ENCODE measurements around the gene SLC50A1.
"Not testable (repeated sequence)": the region's sequence is repeated elsewhere in the genome, so short reads cannot be mapped to it uniquely, and the experiment has no call there.

The SLC50A1 gene

DNA sequence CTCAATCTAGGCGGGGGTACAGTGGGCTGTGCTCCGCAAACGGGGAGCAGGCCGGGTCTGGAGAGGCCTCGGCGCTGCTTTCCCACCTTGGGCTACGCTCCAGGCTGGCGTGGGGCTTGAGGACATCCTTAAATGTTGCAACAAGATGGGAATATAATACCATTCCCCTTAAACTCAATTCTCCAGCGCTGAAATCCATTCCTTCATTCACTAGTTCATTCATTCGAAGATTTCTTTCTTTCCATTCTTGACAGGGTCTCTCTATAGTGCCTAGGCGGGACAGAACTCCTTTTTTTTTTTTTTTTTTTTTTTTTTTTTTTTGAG is 4.9 kb downstream of the SLC50A1 start:
- H3K4me3 ChIP-seq (replicated peaks; ENCODE audit: low read depth, low read length): peak overlapping the region; percentile 84; the same call in 1 of the 2 replicates
- H3K36me3 ChIP-seq (ENCODE audit: control insufficient read depth, insufficient read depth, low read length): peaks cover 9% of the 10 kb centered on the region
- H3K27me3 ChIP-seq (replicated peaks; ENCODE audit: control insufficient read depth, insufficient read depth, low read length): no peaks in the 10 kb centered on the region
- TF ChIP-seq, protein P1, sequence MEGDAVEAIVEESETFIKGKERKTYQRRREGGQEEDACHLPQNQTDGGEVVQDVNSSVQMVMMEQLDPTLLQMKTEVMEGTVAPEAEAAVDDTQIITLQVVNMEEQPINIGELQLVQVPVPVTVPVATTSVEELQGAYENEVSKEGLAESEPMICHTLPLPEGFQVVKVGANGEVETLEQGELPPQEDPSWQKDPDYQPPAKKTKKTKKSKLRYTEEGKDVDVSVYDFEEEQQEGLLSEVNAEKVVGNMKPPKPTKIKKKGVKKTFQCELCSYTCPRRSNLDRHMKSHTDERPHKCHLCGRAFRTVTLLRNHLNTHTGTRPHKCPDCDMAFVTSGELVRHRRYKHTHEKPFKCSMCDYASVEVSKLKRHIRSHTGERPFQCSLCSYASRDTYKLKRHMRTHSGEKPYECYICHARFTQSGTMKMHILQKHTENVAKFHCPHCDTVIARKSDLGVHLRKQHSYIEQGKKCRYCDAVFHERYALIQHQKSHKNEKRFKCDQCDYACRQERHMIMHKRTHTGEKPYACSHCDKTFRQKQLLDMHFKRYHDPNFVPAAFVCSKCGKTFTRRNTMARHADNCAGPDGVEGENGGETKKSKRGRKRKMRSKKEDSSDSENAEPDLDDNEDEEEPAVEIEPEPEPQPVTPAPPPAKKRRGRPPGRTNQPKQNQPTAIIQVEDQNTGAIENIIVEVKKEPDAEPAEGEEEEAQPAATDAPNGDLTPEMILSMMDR (IDR thresholded peaks at IDR 0.05; ENCODE audit: insufficient read depth, low read length, poor library complexity, severe bottlenecking): no peak
- DNase-seq (ENCODE audit: extremely low read depth, insufficient read length): no peak

DNA sequence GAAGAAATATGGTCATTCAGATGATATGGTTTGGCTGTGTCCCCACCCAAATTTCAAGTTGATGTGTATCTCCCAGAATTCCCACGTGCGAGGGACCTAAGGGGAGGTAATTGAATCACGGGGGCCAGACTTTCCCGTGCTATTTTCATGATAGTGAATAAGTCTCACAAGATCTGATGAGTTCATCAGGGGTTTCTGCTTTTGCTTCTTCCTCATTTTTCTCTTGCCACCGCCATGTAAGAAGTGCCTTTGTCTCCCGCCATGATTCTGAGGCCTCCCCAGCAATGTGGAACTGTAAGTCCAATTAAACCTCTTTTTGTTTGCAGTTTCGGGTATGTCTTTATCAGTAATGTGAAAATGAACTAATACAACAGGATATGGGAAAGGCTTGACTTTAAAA is 6.1 kb downstream of the SLC50A1 start:
- DNase-seq (ENCODE audit: extremely low read depth, insufficient read length): no peak
- H3K4me3 ChIP-seq (replicated peaks; ENCODE audit: low read depth, low read length): no peak overlapping the region
- H3K27me3 ChIP-seq (replicated peaks; ENCODE audit: control insufficient read depth, insufficient read depth, low read length): no peaks in the 10 kb centered on the region
- TF ChIP-seq, protein P1 (IDR thresholded peaks at IDR 0.05; ENCODE audit: insufficient read depth, low read length, poor library complexity, severe bottlenecking): no peak
- H3K36me3 ChIP-seq (ENCODE audit: control insufficient read depth, insufficient read depth, low read length): peaks cover 9% of the 10 kb centered on the region

DNA sequence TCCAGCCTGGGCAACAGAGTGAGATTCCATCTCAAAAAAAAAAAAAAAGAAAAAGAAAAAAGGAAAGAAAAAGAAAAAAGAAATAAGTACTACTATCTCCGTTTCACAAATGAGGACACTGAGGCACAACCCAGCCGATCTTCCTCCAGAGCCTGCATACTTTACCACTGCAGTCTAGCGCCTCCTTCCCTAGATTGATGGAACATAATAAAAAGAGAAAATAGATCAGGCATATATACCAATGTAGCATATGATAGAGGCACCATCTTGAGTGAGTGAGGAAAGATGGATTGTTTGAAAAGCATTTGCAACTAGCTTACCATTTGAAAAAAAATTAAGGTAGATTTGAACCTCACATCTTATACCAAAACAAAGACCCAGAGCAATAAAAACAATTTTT is 9.8 kb downstream of the SLC50A1 start:
- Histone ChIP-seq H3K36me3 (ENCODE audit: control insufficient read depth, insufficient read depth, low read length) (no peaks in the 10 kb centered on the region), H3K27me3 (replicated peaks; ENCODE audit: control insufficient read depth, insufficient read depth, low read length) (no peaks in the 10 kb centered on the region), H3K4me3 (replicated peaks; ENCODE audit: low read depth, low read length) (no peak overlapping the region)
- TF ChIP-seq, protein P1 (IDR thresholded peaks at IDR 0.05; ENCODE audit: insufficient read depth, low read length, poor library complexity, severe bottlenecking): no peak
- no peak for DNase-seq (ENCODE audit: extremely low read depth, insufficient read length)

DNA sequence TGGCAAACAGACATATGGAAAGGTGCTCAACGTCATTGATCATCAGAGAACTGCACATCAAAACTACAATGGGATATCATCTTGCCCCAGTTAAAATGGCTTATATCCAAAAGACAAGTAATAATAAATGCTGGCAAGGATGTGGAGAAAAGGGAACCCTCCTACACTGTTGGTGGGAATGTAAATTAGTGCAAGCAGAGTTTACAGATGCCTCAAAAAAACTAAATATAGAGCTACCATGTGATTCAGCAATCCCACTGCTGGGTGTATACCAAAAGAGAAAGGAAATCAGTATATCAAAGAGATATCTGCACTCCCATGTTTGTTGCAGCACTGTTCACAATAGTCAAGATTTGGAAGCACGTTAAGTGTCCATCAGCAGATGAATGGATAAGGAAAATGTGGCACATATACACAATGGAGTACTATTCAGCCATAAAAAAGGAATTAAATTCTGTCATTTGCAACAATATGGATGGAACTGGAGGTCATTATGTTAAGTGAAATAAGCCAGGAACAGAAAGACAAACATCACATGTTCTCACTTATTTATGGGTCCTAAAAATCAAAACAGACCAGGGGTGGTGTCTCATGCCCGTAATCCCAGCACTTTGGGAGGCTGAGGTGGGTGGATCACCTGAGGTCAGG is 20.5 kb downstream of the SLC50A1 start:
- not testable (repeated sequence) for H3K27me3 ChIP-seq (replicated peaks; ENCODE audit: control insufficient read depth, insufficient read depth, low read length)

DNA sequence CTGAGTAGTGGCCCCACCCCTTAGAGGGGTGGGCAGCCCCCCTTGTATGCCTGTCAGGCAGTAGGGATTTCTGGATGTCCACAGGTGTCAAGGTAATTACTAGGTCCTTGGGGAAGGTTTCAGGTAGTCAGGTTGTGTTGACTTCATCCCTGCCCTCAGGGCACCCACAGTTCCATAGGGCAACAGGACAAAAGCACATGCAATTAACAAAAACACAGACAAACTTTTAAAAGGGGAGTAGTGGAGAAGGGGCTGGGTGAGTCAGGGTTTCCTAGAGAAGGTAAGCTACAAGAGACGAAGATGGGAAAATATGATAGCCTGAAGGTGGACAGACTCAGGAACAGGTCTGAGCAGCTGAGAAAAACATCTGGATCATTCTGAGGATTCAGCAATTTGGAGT is 23.3 kb downstream of the SLC50A1 start:
- Histone ChIP-seq H3K36me3 (ENCODE audit: control insufficient read depth, insufficient read depth, low read length) (no peaks in the 10 kb centered on the region), H3K27me3 (replicated peaks; ENCODE audit: control insufficient read depth, insufficient read depth, low read length) (no peaks in the 10 kb centered on the region; the same call in 1 of the 2 replicates), H3K4me3 (replicated peaks; ENCODE audit: low read depth, low read length) (no peak overlapping the region)
- DNase-seq (ENCODE audit: extremely low read depth, insufficient read length): no peak
- TF ChIP-seq, protein P1 (IDR thresholded peaks at IDR 0.05; ENCODE audit: insufficient read depth, low read length, poor library complexity, severe bottlenecking): no peak

More for the DNA sequence above, 20.5 kb downstream of the SLC50A1 start:
- H3K4me3 ChIP-seq (replicated peaks; ENCODE audit: low read depth, low read length); DNase-seq (ENCODE audit: extremely low read depth, insufficient read length); H3K36me3 ChIP-seq (ENCODE audit: control insufficient read depth, insufficient read depth, low read length): not testable (repeated sequence)

DNA sequence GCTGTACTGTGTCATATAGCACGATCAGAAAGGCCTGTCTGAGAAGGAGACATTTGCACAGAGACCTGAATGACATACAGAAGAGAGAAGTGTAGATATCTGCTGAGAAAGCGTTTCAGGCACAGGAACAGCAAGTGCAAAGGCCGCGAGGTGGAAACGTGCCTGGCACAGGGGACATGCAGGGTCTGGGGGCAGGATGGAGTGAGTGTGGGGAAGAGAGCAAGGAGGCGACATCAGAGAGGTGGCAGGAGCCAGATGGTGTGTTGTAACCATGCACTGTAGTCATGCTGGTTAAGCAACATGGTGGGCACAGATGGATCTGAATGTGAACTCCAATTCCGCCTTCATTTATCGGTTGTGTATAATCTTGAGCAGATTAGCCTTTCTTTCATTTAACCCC is 24.5 kb downstream of the SLC50A1 start:
- H3K36me3 ChIP-seq (ENCODE audit: control insufficient read depth, insufficient read depth, low read length): no peaks in the 10 kb centered on the region
- H3K27me3 ChIP-seq (replicated peaks; ENCODE audit: control insufficient read depth, insufficient read depth, low read length): no peaks in the 10 kb centered on the region; the same call in 1 of the 2 replicates
- H3K4me3 ChIP-seq (replicated peaks; ENCODE audit: low read depth, low read length): no peak overlapping the region
- DNase-seq (ENCODE audit: extremely low read depth, insufficient read length): no peak
- TF ChIP-seq, protein P1 (IDR thresholded peaks at IDR 0.05; ENCODE audit: insufficient read depth, low read length, poor library complexity, severe bottlenecking): no peak

DNA sequence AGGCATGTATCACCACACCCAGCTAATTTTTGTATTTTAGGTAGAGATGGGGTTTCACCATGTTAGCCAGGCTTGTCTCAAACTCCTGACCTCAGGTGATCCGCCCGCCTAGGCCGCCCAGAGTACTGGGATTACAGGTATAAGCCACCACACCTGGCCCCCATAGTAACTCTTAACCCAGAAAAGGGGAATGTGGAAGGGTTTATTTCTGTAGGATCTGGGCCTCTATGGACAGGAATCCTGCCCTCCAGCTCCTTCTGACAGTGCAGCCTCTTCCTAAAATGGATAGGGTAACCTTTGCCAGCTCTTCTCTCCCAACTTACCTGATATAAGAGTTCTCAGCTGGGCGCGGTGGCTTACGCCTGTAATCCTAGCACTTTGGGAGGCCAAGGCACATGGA is 27.0 kb downstream of the SLC50A1 start:
- DNase-seq (ENCODE audit: extremely low read depth, insufficient read length); H3K4me3 ChIP-seq (replicated peaks; ENCODE audit: low read depth, low read length); H3K27me3 ChIP-seq (replicated peaks; ENCODE audit: control insufficient read depth, insufficient read depth, low read length); H3K36me3 ChIP-seq (ENCODE audit: control insufficient read depth, insufficient read depth, low read length): not testable (repeated sequence)

DNA sequence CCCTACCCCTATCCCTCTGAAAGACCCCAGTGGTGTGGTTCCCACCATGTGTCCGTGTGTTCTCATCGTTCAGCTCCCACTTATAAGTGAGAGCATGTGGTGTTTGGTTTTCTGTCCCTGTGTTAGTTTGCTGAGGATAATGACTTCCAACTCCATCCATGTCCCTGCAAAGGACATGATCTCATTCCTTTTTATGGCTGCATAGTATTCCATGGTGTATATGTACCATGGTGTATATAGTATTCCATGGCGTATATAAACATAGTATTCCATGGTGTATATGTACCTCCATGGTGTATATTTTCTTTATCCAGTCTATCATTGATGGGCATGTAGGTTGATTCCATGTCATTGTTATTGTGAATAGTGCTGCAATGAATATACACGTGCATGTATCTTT is 28.1 kb downstream of the SLC50A1 start:
- DNase-seq (ENCODE audit: extremely low read depth, insufficient read length); H3K36me3 ChIP-seq (ENCODE audit: control insufficient read depth, insufficient read depth, low read length); H3K27me3 ChIP-seq (replicated peaks; ENCODE audit: control insufficient read depth, insufficient read depth, low read length); H3K4me3 ChIP-seq (replicated peaks; ENCODE audit: low read depth, low read length): not testable (repeated sequence)

DNA sequence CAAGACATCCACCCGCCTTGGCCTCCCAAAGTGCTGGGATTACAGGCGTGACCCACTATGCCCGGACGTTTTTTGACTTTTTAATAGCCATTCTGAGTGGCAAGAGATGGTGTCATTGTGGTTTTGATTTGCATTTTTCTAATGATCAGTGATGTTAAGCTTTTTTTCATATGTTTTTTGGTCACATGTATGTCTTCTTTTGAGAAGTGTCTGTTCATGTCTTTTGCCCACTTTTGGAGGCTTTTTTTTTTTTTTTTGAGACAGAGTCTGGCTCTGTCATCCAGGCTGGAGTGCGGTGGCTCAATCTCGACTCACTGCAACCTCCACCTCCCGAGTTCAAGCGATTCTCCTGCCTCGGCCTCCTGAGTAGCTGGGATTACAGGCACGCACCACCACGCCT is 29.0 kb downstream of the SLC50A1 start:
- H3K36me3 ChIP-seq (ENCODE audit: control insufficient read depth, insufficient read depth, low read length); H3K27me3 ChIP-seq (replicated peaks; ENCODE audit: control insufficient read depth, insufficient read depth, low read length); H3K4me3 ChIP-seq (replicated peaks; ENCODE audit: low read depth, low read length); DNase-seq (ENCODE audit: extremely low read depth, insufficient read length): not testable (repeated sequence)
